Esophagus mucosa (tissue), 1 donor: ENCODE data around the gene STX8. TPM values are rescaled to one million over a fixed set of nuclear protein-coding genes. Genes with fewer than 3 reads are reported as not detected.
"Not testable (repeated sequence)": the region's sequence is repeated elsewhere in the genome, so short reads cannot be mapped to it uniquely, and the experiment has no call there.

Experiments
- ATAC-seq: fragments of 200-7000 bp; cut with Tn5 transposase; one replicate; pipeline ENCODE4 v1.9.1; 2020
- total RNA-seq: library from RNA; stranded (reverse); gene quantifications from one replicate; pipeline ENCODE4 v1.2.4, GENCODE V29; 2023
- donor health status: DM: yes; HTN: yes; CAD: no.

The STX8 gene
- total RNA-seq, 1 donor from 2014 or later, result 45.9 TPM

DNA sequence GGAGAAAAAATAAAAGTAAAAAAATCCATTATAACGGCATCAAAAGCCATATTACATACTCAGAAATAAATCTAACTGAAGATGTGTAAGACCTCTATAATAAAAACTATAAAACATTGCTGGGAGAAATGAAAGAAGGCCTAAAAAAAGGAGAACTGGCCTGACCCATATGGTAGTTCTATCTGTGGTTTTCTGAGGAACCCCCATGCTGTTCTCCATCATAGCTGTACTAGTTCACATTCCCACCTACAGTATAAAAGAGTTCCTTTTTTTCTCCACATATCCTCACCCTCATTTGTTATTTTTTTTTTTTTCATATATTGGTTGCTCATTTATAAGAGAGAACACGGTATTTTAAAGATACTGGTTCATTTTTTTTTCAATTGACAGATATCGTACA, 191.8 kb downstream of the STX8 start:
- no peak for ATAC-seq

DNA sequence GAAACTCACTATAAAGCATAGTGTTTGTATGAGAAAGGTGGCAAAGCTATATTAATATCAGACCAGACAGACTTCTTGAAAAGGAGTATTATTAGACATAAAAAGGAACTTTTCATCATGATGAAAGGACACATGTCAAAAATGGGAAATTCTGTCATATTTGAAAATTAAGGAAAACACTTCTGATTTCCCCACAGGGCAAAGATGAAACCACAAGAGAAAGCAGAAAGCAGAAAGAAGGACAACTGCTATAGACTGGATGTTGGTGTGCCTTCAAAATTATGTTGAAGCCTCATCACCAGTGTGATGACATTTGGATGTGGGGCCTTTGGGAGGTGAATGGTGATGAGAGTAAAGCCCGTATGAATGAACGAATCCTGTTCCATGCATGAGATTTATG, 193.0 kb downstream of the STX8 start:
- no peak for ATAC-seq

DNA sequence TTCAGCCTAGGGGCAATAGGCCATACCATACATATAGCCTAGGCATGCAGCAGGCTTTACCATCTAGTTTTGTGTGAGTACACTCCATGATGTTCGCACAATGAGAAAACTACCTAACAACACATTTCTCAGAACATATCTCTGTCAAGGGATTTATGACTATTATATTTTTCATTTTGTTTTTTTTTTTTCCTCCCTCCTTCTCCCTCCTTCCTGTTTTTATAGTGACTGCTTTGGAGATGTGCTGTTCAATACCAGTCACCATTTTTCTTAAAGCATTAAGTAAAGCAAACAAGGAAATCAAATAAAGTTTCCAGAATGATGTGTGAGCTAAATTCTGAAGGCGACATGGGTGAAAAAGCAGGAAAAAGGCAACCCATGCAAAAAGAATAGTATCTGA, 194.6 kb downstream of the STX8 start:
- ATAC-seq, result no peak

DNA sequence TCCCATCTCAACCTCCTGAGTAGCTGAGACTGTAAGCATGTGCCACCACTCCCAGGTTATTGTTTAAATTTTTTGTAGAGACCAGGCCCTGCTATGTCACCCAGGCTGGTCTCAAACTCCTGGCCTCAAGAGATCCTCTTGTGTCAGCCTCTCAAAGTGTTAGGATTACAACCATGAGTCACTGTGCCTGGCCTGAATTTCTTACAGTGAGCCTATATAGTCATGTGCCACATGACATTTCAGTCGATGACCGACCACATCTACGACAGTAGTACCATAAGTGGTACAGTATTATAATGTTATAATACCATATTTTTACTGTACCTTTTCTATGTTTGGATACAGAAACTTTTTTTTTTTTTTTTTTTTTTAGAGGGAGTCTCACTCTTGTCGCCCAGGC, 195.3 kb downstream of the STX8 start:
- ATAC-seq, result no peak

DNA sequence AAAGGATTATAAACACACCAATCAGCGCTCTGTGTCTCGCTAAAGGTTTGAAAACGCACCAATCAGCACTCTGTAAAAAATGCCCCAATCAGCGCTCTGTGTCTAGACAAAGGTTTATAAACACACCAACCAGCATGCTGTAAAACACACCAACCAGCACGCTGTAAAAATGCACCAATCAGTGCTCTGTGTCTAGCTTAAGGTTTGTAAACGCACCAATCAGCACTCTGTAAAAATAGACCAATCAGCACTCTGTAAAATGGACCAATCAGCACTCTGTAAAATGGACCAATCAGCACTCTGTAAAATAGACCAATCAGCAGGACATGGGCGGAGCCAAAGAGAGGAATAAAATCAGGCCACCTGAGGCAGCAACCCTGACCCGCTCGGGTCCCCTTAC, 199.4 kb downstream of the STX8 start:
- not testable (repeated sequence) for ATAC-seq

DNA sequence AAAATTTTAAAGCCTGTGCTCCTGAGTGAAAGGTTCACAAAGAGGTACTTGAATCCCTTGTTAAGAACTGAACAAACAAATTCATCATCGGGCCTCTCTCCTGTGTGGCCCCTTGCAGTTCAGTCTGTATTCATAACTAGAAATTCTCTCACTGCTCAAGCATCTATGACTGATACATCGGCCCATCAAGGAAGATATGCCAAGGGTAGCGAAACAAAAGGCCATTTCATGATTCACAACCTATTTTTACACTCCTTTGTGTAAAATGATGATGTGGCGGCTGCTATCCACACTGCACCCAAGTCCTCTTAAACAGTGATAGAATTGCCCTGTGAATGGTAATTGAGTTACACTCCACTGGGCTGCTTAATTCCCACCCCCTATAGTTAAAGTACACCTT, 204.6 kb downstream of the STX8 start:
- peak; percentile 84 for ATAC-seq

DNA sequence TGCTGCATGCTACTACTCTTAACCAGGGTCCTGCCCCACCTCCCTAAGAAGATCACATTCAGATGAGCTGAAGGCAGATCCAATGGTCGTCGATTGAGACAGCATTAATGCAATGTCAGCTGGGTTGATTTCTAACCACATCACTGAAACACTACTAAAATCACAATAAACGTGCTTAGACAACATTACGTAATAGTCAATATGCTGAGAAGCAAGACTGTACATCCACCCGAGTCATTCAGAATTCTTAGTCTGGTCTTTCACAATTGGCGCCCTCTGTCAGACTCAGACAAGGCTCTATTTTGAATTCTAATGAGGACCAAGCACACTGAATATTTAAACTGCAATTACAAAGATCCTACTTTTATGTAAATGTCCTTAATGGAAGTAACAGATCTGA, 205.2 kb downstream of the STX8 start:
- no peak for ATAC-seq

DNA sequence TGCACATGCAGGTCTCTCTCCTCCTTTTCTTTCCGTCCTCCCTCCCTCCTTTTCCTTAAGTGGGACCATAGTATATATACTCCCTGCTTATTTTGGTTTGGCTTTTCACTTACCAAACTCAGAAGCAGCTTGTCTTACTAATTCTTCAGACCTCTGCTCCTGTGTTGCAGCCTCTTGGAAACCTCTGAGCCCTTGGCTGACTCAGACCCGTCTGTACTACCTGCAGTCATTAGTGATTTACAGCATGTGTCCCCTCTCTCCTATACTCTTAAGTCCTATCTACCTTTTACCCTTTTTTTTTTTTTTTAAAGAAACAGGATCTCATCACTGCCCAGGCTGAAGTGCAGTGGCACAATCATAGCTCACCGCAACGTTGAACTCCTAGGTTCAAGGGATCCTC, 207.0 kb downstream of the STX8 start:
- ATAC-seq, result no peak

DNA sequence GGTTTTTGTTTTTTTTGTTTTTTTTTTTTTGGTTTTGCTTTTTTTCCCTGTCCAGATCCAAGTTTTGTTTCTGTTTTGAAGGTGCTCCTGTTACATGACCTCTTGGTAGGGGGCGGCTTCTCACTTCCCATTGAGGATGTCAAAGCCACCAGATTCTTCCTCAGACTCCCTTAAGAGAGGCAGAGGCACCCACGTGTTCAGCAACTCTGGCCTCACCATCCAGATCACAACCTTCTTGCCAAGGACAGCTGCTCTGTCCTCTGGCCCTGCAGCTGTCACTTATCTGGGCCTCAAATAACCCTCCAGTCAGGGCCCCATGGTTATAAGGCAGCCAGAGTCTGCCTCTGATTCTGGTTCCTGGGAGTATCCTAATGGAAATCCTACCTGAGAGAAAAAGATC, 208.5 kb downstream of the STX8 start:
- no peak for ATAC-seq

DNA sequence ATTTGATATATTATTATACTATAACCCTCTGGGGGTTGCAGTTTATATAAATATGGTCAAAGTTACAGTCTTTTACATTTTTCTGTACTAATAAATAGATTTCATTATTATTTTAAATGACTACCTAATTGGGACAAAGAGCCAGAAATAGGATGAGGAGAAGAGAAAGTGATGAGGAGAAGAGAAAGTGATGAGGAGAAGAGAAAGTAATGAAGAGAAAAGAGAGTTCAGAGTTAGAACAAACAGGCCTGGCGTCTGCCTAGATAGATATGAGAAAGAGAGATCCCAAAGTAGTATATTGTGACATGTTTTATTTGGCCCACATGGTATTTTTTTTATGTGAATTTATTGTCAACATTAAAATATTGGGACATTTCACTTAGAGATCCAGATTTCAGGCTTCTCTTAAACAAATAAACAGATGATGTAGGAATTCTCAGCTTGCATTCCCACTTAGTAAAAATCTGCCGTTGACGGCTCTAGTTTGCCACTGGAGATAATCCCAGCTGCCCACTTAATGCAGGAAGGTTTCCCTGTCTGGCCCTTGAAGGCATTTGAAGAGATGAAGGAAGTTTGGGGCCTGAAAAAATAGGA, 210.7 kb downstream of the STX8 start:
- no peak for ATAC-seq

DNA sequence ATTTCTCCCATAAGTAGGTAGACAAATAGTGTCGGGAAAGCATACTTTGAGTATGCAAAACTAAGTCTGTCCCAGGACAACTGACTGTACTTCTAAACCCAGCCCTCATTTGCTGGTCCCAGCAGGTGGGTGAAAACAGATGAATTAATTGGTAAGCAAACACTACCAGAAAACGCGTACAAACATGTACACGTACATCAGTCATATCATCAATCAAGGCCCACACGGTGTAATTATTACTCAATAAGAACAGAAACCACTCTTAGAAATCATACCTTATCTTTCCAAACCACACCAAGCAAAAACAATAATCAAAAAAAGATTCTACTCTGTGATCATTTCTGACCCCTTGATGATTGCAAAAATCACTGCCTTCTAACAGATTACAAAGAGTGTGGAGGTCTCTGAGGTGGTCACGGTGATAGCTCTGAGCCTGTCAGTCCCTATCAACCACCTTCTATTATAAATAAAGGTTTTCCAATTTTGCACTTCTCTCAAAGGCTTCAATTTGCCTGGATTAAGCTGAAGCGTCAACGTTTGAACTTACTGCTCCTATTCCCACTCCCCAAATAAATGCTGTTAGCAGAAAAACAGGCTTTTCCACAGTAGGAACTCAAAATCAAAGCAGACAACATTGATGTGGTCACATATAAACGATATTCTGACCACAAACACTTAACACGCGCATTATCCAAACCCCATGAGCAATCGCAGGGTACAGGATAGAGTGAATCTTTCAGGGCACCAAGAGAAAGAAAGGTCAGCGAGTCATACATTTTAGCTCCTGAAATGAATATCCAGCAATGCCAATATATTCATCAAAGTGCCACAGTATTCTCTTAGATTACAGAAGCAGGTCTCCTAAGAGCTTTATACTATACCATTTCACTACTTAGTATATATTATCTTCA, 211.9 kb downstream of the STX8 start:
- ATAC-seq, result peak; percentile 69

DNA sequence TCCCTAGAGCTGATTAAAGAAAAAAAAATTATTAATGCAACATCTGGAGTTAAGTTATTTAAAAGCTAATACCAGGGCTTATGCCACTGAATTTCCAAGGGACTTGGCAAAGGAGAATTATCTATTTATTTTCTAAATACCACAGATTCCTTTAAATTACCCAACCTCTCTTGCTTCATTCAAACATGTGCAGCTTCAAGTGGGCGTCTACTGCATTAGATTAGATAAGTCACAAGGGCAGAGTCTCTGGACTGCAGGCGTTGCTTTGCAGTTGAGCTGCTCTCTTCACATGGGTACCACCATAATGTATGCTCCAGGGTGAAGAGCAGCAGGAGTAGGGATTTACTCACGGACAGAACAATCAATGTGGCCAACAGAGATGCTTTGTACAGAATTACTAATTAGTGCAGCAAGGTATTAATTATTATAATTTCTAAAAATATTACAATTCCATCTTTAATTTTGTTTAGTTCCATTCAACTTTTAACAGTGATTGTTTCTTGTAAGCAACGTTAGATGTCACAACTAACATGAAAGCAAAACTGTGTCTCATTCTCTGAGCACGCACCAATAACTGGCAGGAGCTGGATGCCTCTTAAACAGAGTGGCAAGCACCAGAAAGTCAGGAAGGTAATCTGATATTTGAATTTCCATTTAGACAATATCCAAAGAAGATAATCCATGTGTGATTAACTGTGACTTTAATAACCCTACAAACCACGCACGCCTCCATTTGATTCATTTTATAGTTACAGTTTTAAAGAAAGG, 214.2 kb downstream of the STX8 start:
- no peak for ATAC-seq

DNA sequence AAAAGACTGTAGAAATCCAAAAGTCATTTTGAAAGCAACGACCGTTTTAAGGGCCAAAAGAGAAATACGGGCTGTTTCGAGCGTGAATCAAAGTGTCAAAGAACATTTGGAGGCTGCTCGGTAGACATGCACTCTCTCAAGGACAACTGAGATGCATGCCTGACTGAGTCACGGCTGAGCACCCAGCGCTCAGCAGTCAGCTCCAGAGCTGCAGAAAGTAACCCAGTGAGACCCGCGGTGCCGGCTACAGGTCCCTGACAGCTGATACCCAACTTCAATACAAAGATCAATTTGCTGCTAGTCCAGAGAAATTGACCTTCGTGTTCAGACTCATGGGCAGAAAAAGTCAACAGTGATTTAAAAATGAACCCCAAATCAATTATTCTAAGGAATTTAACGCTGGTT, 214.9 kb downstream of the STX8 start:
- no peak for ATAC-seq

DNA sequence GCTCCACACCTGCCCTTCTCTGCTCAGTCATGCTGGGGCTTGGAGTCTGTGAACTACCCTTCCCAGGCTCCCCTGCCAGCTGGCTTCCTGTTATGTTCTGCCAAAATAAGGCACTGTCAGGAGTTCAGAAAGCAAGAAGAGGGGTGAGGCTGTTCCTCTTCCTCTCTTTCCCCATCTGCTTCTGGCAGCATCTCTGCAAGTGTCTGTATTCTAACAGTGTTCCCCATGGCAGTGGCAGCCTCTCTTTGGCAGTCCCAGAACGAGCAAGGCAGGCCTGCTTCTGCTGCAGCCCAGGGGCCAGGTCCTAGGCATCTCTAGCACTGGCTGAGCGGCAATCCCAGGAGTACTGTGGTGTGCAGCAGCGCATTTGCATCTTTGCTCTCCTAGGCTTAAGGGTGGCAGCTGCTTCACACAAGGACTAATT, 219.1 kb downstream of the STX8 start:
- peak; percentile 31 for ATAC-seq

DNA sequence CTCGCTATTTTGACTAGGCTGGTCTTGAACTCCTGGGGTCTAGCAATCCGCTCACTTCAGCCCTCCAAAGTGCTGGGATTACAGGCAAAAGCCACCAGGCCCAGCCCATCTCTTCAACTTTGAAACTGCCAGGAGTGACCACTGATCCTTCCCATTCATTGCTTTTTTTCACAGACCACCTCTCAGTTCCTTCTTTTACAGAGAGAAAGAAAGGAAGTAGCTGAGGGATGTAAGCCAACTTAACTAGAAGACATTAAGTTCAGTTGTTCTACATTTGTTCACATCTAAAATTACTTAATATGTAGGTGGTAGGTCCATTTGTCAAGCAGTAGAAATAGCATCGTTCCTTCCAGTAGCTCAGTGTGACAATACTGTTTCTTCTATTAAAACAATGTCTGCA, 219.8 kb downstream of the STX8 start:
- no peak for ATAC-seq

DNA sequence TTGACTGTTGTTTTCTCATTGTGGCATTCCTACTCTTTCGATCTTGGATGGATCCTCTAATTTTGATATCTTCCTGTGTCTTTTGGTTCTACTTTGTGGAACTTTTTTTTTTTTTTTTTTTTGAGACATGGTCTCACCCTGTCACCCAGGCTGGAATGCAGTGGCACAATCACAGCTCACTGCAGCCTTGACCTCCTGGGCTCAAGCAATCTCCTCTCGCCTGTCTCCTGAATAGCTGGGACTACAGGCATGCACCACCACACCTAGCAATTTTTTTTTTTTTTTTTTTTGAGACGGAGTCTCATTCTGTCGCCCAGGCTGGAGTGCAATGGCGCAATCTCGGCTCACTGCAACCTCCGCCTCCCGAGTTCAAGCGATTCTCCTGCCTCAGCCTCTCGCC, 220.4 kb downstream of the STX8 start:
- ATAC-seq, result not testable (repeated sequence)

DNA sequence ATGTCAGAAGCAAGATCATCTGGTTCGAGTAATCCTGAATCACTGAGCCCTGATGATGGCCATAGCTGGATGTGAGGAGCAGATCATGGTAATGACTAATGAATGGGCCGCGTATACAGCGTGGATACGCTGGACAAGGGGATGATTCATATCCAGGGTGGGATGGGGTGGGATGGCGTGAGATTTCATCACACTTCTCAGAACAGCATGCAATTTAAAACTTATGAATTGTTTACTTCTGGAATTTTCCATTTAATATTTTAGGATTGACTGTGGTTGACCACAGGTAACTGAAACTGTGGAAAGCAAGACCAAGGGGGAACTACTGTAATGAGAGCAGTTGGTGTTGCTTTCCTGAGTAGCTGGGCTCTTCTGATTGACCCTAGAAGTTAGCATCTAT, 225.5 kb downstream of the STX8 start:
- peak; percentile 22 for ATAC-seq

DNA sequence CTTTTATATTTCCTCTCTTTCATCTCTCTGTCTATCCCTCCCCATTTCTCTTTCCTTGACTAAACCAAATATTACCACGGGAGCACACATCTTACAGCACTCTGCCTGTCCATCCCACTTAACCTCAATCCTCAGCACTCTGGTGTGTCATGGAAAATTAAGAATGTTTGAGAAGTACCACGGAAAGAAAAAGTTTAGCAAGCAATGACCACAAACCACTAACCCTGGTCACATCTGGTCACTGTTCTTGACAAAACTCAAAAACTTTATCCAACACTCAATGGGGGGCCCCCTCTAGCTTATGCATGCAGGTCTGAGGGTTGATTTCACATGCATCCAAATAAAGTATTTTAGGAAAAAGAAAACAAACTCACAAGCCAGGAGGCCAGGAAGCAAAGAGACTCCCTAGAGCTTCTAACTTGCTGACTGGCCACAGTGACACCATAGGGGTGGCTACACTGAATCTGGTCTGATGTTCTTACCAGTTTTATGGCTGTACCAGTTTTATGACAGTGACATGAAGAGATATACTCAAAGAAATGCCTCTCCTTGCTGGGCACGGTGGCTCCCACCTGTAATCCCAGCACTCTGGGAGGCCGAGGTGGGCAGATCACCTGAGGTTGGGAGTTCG, 229.2 kb downstream of the STX8 start:
- no peak for ATAC-seq

DNA sequence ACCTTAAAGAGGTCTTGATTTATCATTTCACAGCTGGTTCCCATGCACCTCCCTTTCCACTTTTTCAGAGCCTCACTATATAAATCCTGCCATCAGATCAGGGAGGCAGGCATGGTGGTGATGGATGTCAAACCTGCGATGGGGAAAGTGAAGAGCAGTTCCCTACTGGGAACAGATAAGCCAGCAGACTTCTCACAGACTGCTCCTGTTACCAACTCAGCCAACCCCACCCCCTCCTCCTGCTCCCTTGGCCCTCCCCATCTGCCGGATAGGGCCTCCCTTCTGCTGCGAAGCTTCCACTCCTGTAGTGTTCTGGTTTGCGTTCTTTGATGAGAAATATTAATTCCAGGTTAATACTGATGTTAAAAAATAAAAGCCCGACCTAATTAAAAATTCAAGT, 232.1 kb downstream of the STX8 start:
- ATAC-seq, result no peak

DNA sequence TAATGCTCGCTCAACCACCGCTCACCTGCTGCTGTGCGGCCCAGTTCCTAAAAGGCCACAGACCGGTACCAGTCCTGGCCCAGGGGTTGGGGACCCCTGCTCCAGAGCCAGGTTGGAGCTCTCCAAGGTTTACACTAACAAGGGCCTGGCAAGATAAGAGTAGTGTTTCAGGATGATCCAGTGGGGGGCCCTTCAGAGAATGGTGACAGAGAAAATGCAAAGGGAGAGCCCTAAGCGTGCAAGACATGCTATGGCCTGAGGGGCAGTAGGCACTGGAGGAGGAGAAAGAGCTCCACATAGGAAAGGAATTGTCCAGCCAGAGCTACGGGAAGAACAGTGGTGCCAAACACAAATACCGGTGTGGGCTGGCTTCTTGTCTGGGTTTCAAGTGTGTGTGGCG, 233.4 kb downstream of the STX8 start:
- ATAC-seq, result no peak

DNA sequence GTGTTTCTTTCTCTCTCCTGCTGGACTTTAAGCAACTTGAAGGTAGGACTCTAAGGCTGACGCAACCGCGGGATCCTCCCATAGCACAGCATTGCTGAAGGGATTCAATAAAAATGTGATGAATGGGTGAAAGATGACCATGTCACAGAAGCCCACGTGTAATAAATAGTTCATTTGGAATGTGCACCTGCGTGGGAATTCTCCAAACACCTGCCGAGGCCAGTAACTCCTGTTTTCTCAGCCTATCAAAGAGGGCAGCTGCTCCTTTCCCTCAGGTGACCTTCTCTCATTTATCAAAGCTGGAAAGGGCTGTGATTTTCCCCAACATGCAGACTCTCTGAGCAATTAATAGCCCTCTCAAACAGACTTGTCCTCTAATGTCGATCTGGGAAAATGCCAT, 235.7 kb downstream of the STX8 start:
- no peak for ATAC-seq

DNA sequence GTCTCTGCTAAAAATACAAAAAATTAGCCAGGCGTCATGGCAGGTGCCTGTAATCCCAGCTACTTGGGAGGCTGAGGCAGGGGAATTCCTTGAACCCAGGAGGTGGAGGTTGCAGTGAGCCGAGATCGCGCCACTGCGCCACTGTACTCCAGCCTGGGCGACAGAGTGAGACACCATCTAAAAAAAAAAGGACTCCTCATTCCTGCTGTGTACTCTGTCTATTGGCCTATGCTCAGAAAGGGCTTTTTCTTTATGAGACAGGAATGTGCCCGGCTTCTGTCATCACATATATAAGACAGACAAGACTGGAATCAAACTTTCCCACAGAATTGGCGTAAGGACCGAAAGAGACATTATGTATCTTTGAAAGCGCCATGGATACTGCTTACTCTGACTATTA, 236.1 kb downstream of the STX8 start:
- ATAC-seq, result not testable (repeated sequence)

DNA sequence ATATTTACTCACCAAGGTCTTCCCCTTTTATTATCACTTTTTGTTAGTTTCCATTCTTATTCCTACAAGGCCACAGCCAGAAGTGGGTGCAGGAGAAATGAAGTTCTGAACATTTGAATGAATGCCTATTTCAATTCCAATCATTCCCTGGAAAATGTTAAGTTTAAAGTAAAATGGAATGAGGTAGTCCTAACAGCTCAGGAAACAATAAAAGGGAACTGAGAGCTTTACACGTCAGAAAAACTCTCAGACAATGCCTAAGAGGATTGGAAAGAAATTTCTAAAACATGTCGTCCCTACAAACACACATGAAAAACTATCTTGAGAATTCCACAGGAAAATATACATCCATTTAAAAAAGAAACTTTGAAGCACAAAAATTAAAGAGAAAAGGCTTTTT, 238.8 kb downstream of the STX8 start:
- no peak for ATAC-seq
